NCI-H2107 treated with DMSO at 0.1 percent for 48 hours (cell line): ENCODE data around the gene DISP1.

Experiments
- DNase-seq: peaks from one replicate; lab custom pipeline; 2025; ENCODE audit not compliant: unreplicated experiment; lab: John Stamatoyannopoulos, UW

Gene DISP1

GRCh38 chr1:222852326-222852725 is 37.5 kb downstream of the DISP1 start:
- no peak for DNase-seq

- no peak for DNase-seq
Measured at GRCh38 chr1:222861062-222861461, 46.2 kb downstream of the DISP1 start.
